Left ventricle myocardium inferior (tissue), 1 donor: ENCODE results near the gene NLGN1. TPM values are rescaled to one million over a fixed set of nuclear protein-coding genes. Genes with fewer than 3 reads are reported as not detected.

Experiments used
- DNase-seq: peaks from one replicate; pipeline ENCODE4 v3.0.0-alpha.2; 2020
- H3K27ac ChIP-seq: fragments of 200-600 bp; replicated peaks from 2 replicates; pipeline ENCODE4 v1.8.0; 2021
- H3K27me3 ChIP-seq: fragments of 200-600 bp; 2 replicates; pipeline ENCODE4 v1.8.0; 2021; ENCODE audit warnings: low read depth
- H3K36me3 ChIP-seq: fragments of 200-600 bp; 2 replicates; pipeline ENCODE4 v1.8.0; 2021
- H3K4me1 ChIP-seq: fragments of 200-600 bp; 2 replicates; pipeline ENCODE4 v1.8.0; 2021
- H3K4me3 ChIP-seq: fragments of 200-600 bp; 2 replicates; pipeline ENCODE4 v1.8.0; 2021; ENCODE audit warnings: mild to moderate bottlenecking, moderate library complexity
- H3K9me3 ChIP-seq: fragments of 200-600 bp; replicated peaks from 2 replicates; pipeline ENCODE4 v1.8.0; 2021
- CTCF ChIP-seq: fragments of 200-600 bp; IDR thresholded peaks from 2 replicates; pipeline ENCODE4 v1.8.0; 2021; ENCODE audit warnings: antibody characterized with exemption, mild to moderate bottlenecking, borderline replicate concordance
- intact Hi-C: fragments of 100-400 bp; cut with micrococcal nuclease; formaldehyde crosslinking; loops from one replicate; pipeline ENCODE4 v1.11.0; 2022
- total RNA-seq: library from RNA; stranded (reverse); fragmentation: NEBNext Ultra II Directional; extraction: Animal tissue kit (Norgen Biotek cat#: 25700); gene quantifications from one replicate; pipeline ENCODE4 v1.2.1, GENCODE V29; 2021
- donor health status: DM: no; HTN: yes; CAD: no; lungs with severe emphysema.

NLGN1 gene
- total RNA-seq, 1 donor from 2014 or later = 13.7 TPM

GRCh38 chr3:174169736-174170135, 772.2 kb downstream of the NLGN1 start:
- Histone ChIP-seq H3K27me3 (no peaks in the 10 kb centered on the region), H3K36me3 (no peaks in the 10 kb centered on the region), H3K27ac (no peak overlapping the region), H3K9me3 (peaks cover 28% of the 10 kb centered on the region), H3K4me1 (no peaks in the 10 kb centered on the region), H3K4me3 (no peak overlapping the region)
- no peak for DNase-seq
- TF ChIP-seq CTCF = no peak
- intact Hi-C loops = no loop called here

DNA sequence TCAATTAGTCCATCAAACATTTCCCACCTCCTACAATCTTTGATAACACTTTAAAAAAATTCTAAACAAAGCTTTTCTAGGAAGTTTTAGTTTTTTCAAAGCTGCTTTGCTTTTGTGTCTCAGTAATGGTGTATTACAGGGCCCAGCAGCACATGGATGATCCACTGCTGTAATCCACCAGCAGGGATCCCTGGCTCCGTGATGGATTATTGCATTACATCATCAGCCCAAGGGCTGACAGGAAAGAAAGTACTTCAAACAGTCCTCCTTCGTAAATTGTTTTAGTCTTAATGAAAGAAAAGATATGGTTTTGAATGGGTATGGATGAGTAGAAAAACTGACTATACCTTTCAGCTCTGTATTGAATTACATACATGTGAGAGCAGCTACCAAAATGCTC, 772.7 kb downstream of the NLGN1 start:
- TF ChIP-seq CTCF = no peak
- no peaks in the 10 kb centered on the region for H3K36me3 ChIP-seq
- H3K9me3 ChIP-seq = peaks cover 23% of the 10 kb centered on the region
- no peak overlapping the region for H3K27ac ChIP-seq
- no peaks in the 10 kb centered on the region for H3K27me3 ChIP-seq
- intact Hi-C loops = no loop called here
- no peak for DNase-seq
- H3K4me1 ChIP-seq = no peaks in the 10 kb centered on the region
- no peak overlapping the region for H3K4me3 ChIP-seq

- H3K27me3 ChIP-seq = no peaks in the 10 kb centered on the region
- no peak overlapping the region for H3K27ac ChIP-seq
- H3K4me3 ChIP-seq = no peak overlapping the region
- H3K9me3 ChIP-seq = no peaks in the 10 kb centered on the region
- DNase-seq = no peak
- intact Hi-C loops = no loop called here
- peaks cover 2% of the 10 kb centered on the region for H3K4me1 ChIP-seq
- TF ChIP-seq CTCF = no peak
- H3K36me3 ChIP-seq = no peaks in the 10 kb centered on the region
Measured at GRCh38 chr3:174186377-174186989, 788.9 kb downstream of the NLGN1 start.

GRCh38 chr3:174191380-174191779, 793.8 kb downstream of the NLGN1 start:
- H3K27me3 ChIP-seq = no peaks in the 10 kb centered on the region
- DNase-seq = no peak
- H3K9me3 ChIP-seq = no peaks in the 10 kb centered on the region
- peak overlapping the region; percentile 24 for H3K4me3 ChIP-seq
- intact Hi-C loops = no loop called here
- H3K36me3 ChIP-seq = no peaks in the 10 kb centered on the region
- H3K27ac ChIP-seq = peak overlapping the region; percentile 25
- no peak for TF ChIP-seq CTCF
- peaks cover 9% of the 10 kb centered on the region for H3K4me1 ChIP-seq

DNA sequence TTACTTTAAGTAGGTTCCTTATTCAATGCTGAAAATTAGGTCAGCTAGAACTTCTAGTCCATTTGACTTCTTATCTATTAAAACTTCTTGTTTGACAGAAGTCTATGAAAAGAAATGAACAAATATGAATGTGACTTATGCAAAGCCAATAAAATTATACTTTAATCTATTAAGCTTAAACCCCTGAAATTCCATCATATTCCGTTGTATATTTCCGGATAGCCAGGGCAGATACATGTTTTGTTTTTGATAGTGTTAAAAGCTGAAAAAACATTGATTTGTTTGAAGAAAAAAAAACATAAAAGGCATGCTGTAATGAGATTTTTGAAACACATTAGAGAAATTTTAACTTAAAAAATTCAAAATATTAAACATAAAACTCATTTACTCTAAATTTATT, 794.4 kb downstream of the NLGN1 start:
- Histone ChIP-seq H3K4me3 (no peak overlapping the region), H3K4me1 (peaks cover 9% of the 10 kb centered on the region), H3K9me3 (no peaks in the 10 kb centered on the region), H3K27me3 (no peaks in the 10 kb centered on the region), H3K27ac (no peak overlapping the region), H3K36me3 (no peaks in the 10 kb centered on the region)
- no peak for DNase-seq
- intact Hi-C loops = no loop called here
- TF ChIP-seq CTCF = no peak
